Kidney epithelial cell (primary cell): ENCODE measurements around the gene SNPH. TPM values are rescaled to one million over a fixed set of nuclear protein-coding genes. Genes with fewer than 3 reads are reported as not detected.
"Not testable (repeated sequence)": the region's sequence is repeated elsewhere in the genome, so short reads cannot be mapped to it uniquely, and the experiment has no call there.

Experiments
- DNase-seq: peaks from one replicate; pipeline ENCODE4 v3.0.0-alpha.2; 2010; ENCODE audit warnings: low read depth
- H3K27me3 ChIP-seq: 2 replicates; pipeline ENCODE4 v1.6.0; 2011; ENCODE audit warnings: low read length; ENCODE audit not compliant: control insufficient read depth, insufficient read depth
- H3K36me3 ChIP-seq: 2 replicates; pipeline ENCODE4 v1.5.1; 2011; ENCODE audit warnings: low read length; ENCODE audit not compliant: control insufficient read depth, insufficient read depth
- H3K4me3 ChIP-seq: 2 replicates; pipeline ENCODE4 v1.5.1; 2011; ENCODE audit warnings: low read depth, mild to moderate bottlenecking, control low read depth, low read length
- CTCF ChIP-seq: IDR thresholded peaks from 2 replicates; pipeline ENCODE4 v1.5.1; 2011; ENCODE audit warnings: mild to moderate bottlenecking, moderate library complexity, low read length, control low read depth, inconsistent platforms; ENCODE audit not compliant: insufficient read depth, poor library complexity, severe bottlenecking
- total RNA-seq: library from RNA; depleted of rRNA; stranded (reverse); fragments of >200 nt; gene quantifications from 2 replicates; pipeline ENCODE4 v1.2.3, GENCODE V29; 2015

The SNPH gene
- total RNA-seq, 1 donor from 2014 or later: 7.1 TPM

- no peak for DNase-seq
- no peak overlapping the region for H3K4me3 ChIP-seq
- TF ChIP-seq CTCF: no peak
- no peaks in the 10 kb centered on the region for H3K27me3 ChIP-seq
- H3K36me3 ChIP-seq: no peaks in the 10 kb centered on the region
Observed at GRCh38 chr20:1245578-1245977, 20.5 kb upstream of the SNPH start.

DNA sequence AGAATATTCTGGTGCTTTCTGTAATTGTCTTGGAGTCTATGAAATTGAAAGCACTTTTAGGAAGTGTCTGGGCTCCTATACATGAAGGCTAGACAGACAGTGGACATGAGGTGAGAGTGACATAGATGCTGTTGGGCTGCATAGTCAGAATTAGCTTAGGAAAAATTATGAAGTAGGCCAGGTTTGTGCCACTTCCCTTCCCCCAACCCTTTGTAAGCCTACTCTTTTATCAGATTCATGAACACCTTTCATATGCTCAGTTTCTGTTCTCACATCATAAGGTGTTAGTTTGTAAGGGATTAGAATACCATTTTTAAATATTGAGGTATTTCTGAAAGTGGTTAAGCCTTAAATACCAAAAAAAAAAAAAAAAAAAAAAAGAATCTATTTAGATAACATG is 18.4 kb upstream of the SNPH start:
- Histone ChIP-seq H3K27me3 (no peaks in the 10 kb centered on the region), H3K4me3 (no peak overlapping the region), H3K36me3 (no peaks in the 10 kb centered on the region)
- DNase-seq: no peak
- TF ChIP-seq CTCF: no peak

GRCh38 chr20:1250282-1250681 is 15.8 kb upstream of the SNPH start:
- H3K36me3 ChIP-seq, H3K27me3 ChIP-seq, H3K4me3 ChIP-seq, DNase-seq: not testable (repeated sequence)

DNA sequence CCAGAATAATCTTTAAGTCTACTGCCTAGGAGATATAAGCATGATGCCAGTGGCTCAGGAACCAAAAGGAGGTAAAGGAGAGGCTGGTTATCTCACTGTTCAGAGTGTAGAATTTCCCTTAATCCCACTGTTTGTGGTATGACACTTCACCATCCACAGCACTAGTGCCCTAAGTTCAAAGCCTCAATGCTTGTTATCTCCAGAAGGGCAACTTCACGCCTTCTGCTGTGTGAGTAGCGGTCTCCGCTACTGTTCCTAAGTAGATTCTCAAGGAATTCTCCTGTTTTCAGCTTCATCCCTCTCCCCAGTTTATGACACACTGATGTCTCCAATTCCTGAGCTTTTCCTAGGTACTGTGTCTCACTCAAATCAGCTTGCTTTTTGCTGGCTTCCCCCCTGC is 13.7 kb upstream of the SNPH start:
- TF ChIP-seq CTCF: no peak
- no peaks in the 10 kb centered on the region for H3K27me3 ChIP-seq
- DNase-seq: no peak
- no peak overlapping the region for H3K4me3 ChIP-seq
- no peaks in the 10 kb centered on the region for H3K36me3 ChIP-seq

- TF ChIP-seq CTCF: no peak
- Histone ChIP-seq H3K27me3 (no peaks in the 10 kb centered on the region), H3K36me3 (no peaks in the 10 kb centered on the region), H3K4me3 (no peak overlapping the region)
- no peak for DNase-seq
Observed at GRCh38 chr20:1254254-1254653, 11.8 kb upstream of the SNPH start.

DNA sequence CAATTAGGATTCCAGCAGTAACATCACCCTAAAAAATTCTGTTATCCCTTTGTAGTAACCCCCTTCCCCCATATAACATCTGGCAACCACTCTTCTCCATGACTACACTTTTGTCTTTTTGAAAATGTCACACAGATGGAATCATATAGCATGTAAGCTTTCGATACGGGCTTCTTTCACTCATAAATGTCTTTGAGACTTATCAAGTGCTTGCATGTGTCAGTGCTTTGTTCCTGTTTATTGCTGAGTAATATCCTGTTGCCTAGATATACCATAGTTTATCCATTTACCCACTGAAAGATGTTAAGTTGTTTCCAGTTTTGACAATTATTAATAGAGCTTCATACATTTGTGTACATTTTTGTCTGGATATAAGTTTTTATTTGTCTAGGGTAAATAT is 10.4 kb upstream of the SNPH start:
- no peak for DNase-seq
- no peaks in the 10 kb centered on the region for H3K27me3 ChIP-seq
- no peak for TF ChIP-seq CTCF
- no peaks in the 10 kb centered on the region for H3K36me3 ChIP-seq
- no peak overlapping the region for H3K4me3 ChIP-seq
